Spleen (tissue), 11 donors: ENCODE measurements around the gene FBXO31. TPM values are rescaled to one million over a fixed set of nuclear protein-coding genes. Genes with fewer than 3 reads are reported as not detected.

Experiments
- DNase-seq: peaks from one replicate; pipeline ENCODE4 v3.0.0-alpha.2; 2020
- H3K27ac ChIP-seq, 8 donors: fragments of 200-600 bp; sonication (generic) in 7 of 8; 1 replicate in 4 of 8; 2 replicates in 4 of 8; pipeline versions ENCODE4 v1.5.0 to v1.8.0; 2016 to 2021; ENCODE audit warnings: inconsistent platforms in 4 of 8, mild to moderate bottlenecking in 4 of 8, moderate library complexity in 1 of 8
- H3K27me3 ChIP-seq, 7 donors: fragments of 200-600 bp; sonication (generic) in 6 of 7; replicated peaks in 1 of 7; 1 replicate in 4 of 7; 2 replicates in 3 of 7; pipeline versions ENCODE4 v1.5.0 to v1.8.0; 2016 to 2021; ENCODE audit warnings: inconsistent platforms in 3 of 7, mild to moderate bottlenecking in 1 of 7
- H3K36me3 ChIP-seq, 6 donors: fragments of 200-600 bp; sonication (generic) in 5 of 6; 1 replicate in 4 of 6; 2 replicates in 2 of 6; pipeline versions ENCODE4 v1.5.0 to v1.8.0; 2016 to 2021; ENCODE audit warnings: inconsistent platforms in 2 of 6
- H3K4me1 ChIP-seq, 6 donors: fragments of 200-600 bp; sonication (generic) in 5 of 6; 1 replicate in 3 of 6; 2 replicates in 3 of 6; pipeline versions ENCODE4 v1.5.0 to v1.8.0; 2016 to 2021; ENCODE audit warnings: inconsistent platforms in 3 of 6
- H3K4me3 ChIP-seq, 8 donors: fragments of 200-600 bp; sonication (generic) in 7 of 8; 1 replicate in 4 of 8; 2 replicates in 4 of 8; pipeline versions ENCODE4 v1.5.0 to v1.8.0; 2016 to 2021; ENCODE audit warnings: inconsistent platforms in 4 of 8, mild to moderate bottlenecking in 4 of 8, moderate library complexity in 2 of 8
- H3K9me3 ChIP-seq, 8 donors: fragments of 200-600 bp; sonication (generic) in 7 of 8; 1 replicate in 4 of 8; 2 replicates in 4 of 8; pipeline versions ENCODE4 v1.5.0 to v1.8.0; 2016 to 2021; ENCODE audit warnings: inconsistent platforms in 4 of 8
- CTCF ChIP-seq, 11 experiments: fragments of 200-600 bp in 7 of 11; fragments of 450-650 bp in 4 of 11; sonication (generic) in 4 of 11; IDR thresholded peaks in 8 of 11; conservative IDR thresholded peaks in 3 of 11; 1 replicate in 7 of 11; 2 replicates in 4 of 11; pipeline versions ENCODE4 v1.4.0 to v1.8.0; 2016 to 2021; ENCODE audit warnings: antibody characterized with exemption in 11 of 11, inconsistent platforms in 4 of 11, mild to moderate bottlenecking in 1 of 11
- POLR2A ChIP-seq, 3 donors: fragments of 450-650 bp; IDR thresholded peaks; one replicate each; pipeline ENCODE4 v1.5.1; 2017; ENCODE audit warnings: antibody characterized with exemption in 3 of 3, mild to moderate bottlenecking in 1 of 3
- POLR2AphosphoS5 ChIP-seq, 3 donors: sonication (generic); formaldehyde crosslinking; IDR thresholded peaks; one replicate each; pipeline ENCODE4 v1.5.1; 2017; ENCODE audit warnings: antibody characterized with exemption in 3 of 3
- WGBS, 5 donors: extraction: QIAGEN DNeasy Blood & Tissue Kit in 3 of 5; methylation state at CpG; one replicate each; pipeline versions ENCODE4 v1.1.5 to v1.1.7; 2013 to 2018; 5-methylcytosine and 5-hydroxymethylcytosine counted together
- intact Hi-C: fragments of 100-400 bp; cut with DNase I; formaldehyde crosslinking; loops from one replicate; pipeline ENCODE4 v1.15.0; 2023; ENCODE audit warnings: low total_unique reads
- polyA plus RNA-seq, 3 donors: library from polyadenylated mRNA; stranded (reverse); fragments of 200-250 nt; gene quantifications; one replicate each; pipeline ENCODE4 v1.2.1, GENCODE V29; 2013
- total RNA-seq, 7 donors: library from RNA; depleted of rRNA in 3 of 7; stranded (reverse); fragments of >200 nt in 3 of 7; fragmentation: NEBNext Ultra II Directional in 4 of 7; extraction: Animal tissue kit (Norgen Biotek cat#: 25700) in 4 of 7; gene quantifications; one replicate each; pipeline versions ENCODE4 v1.1.0 to v1.2.1, GENCODE V29; 2016 to 2021
- donor health status: healthy with polysubstance abuse.
- donor health status: DM: no; HTN: no; CAD: no; lungs with moderate emphysema.
- donor health status: DM: no; HTN: no; CAD: no.
- donor health status: Bipolar disorder and iron deficiency.
- donor health status: healthy.
- donor health status: DM: no; HTN: no; CAD: no.
- donor health status: DM: yes; HTN: yes; CAD: no.

FBXO31 gene
- total and polyA plus RNA-seq, 10 donors = 7.9 to 30.6 (median 26.7) TPM

DNA sequence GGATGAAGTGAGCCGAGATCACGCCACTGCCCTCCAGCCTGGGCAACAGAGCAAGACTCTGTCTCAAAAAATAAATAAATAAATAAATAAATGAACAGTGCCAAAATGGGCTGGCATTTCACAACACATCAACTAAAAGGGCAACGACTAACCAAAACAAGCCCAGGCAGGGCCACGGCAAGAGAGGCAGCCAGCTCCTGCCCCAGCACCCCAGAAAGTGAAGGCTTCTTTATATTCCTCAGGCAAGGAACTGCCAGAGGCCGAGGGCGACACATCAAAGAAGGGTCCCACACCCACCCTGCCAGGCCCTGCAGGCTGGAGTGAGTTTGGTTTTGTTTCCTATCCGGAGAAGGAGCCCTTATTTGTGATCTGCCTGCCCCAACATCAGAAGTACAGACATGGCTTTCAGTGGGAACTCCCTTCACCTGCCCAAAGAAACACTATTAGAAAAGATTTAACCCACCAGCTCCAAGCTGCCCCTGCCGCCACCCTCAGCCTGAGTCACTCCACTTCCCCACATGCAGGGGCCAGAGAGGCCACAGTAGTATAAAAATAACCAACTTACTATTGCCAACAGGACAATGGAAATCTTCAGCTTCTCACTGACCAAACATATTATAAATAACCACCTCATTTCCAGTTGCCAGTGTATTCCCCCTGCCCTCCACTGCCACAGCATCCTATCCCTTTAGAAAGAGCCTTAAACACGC is 8.0 kb downstream of the FBXO31 start:
- Histone ChIP-seq H3K9me3 (no peaks in the 10 kb centered on the region), H3K4me1 (peaks cover 2 to 58% (median 19%) of the 10 kb centered on the region in 6 donors), H3K27me3 (no peaks in the 10 kb centered on the region), H3K27ac (no peak overlapping the region), H3K36me3 (peaks cover 0 to 5% (median 0%) of the 10 kb centered on the region in 6 donors), H3K4me3 (no peak overlapping the region)
- TF ChIP-seq CTCF (IDR thresholded peaks at IDR 0.05 in 8 of 11, conservative IDR thresholded peaks at IDR 0.05 in 3 of 11) = no peak
- intact Hi-C loops = no loop called here
- peak; percentile 25 for DNase-seq
- 79 to 90% (median 85%) methylated on average over 9 of the region's 9 CpGs for WGBS, 5 donors

- DNase-seq = peak; percentile 32
- Histone ChIP-seq H3K27me3 (no peaks in the 10 kb centered on the region), H3K4me1 (peaks cover 0 to 58% (median 16%) of the 10 kb centered on the region in 6 donors), H3K9me3 (no peaks in the 10 kb centered on the region), H3K4me3 (no peak overlapping the region), H3K27ac (no peak overlapping the region), H3K36me3 (peaks cover 0 to 5% (median 0%) of the 10 kb centered on the region in 6 donors)
- WGBS, 5 donors = 94 to 97% (median 95%) methylated on average over 13 of the region's 13 CpGs
- intact Hi-C loops = no loop called here
- TF ChIP-seq POLR2AphosphoS5 (IDR thresholded peaks at IDR 0.05) = no peak
Measured at GRCh38 chr16:87374313-87374712, 9.3 kb downstream of the FBXO31 start.

- Histone ChIP-seq H3K27ac (no peak overlapping the region), H3K27me3 (no peaks in the 10 kb centered on the region), H3K9me3 (no peaks in the 10 kb centered on the region), H3K36me3 (peaks cover 0 to 8% (median 0%) of the 10 kb centered on the region in 6 donors), H3K4me1 (peaks cover 0 to 72% (median 31%) of the 10 kb centered on the region in 6 donors), H3K4me3 (no peak overlapping the region)
- DNase-seq = peak; percentile 9
- WGBS, 5 donors = 89 to 96% (median 94%) methylated on average over 4 of the region's 4 CpGs
- intact Hi-C loops = no loop called here
- TF ChIP-seq CTCF (IDR thresholded peaks at IDR 0.05 in 8 of 11, conservative IDR thresholded peaks at IDR 0.05 in 3 of 11) (no peak), POLR2AphosphoS5 (IDR thresholded peaks at IDR 0.05) (no peak), POLR2A (IDR thresholded peaks at IDR 0.05) (no peak)
Measured at GRCh38 chr16:87372305-87372704, 11.3 kb downstream of the FBXO31 start.

DNA sequence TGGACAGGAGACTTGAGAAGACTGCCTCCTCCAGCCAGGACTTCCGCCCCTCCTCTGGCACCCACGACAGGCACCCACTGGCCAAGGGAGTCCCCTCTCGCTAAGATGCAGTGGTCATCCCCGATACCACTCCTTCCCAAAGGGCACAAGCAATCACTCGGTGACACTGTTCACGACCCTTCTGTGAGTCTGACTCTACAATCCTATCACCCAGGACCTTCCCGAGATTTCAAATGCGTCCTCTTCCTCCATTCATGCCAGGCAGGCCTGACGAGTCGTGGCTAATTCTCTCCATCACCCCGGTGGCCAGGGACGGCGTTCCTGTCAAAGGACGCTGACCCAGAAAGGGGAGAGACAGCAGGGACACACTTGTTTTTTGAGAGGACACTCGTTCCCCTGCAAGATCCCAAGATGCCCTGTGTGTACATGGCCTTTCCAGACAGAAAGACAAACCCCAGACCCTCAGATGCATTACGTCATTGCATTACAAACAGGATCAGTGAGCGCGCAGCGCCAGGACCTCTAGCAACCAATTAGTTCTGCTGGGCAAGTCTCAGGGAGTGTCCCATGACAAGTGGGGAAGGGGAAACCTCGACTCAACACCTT is 12.2 kb downstream of the FBXO31 start:
- H3K27ac ChIP-seq = no peak overlapping the region
- no peaks in the 10 kb centered on the region for H3K27me3 ChIP-seq
- intact Hi-C loops = no loop called here
- WGBS, 5 donors = 87 to 91% (median 89%) methylated on average over 20 of the region's 20 CpGs
- peak; percentile 62 for DNase-seq
- H3K4me1 ChIP-seq = peaks cover 0 to 71% (median 31%) of the 10 kb centered on the region in 6 donors
- H3K4me3 ChIP-seq = no peak overlapping the region
- no peak for TF ChIP-seq POLR2A (IDR thresholded peaks at IDR 0.05)
- no peak for TF ChIP-seq CTCF (IDR thresholded peaks at IDR 0.05 in 8 of 11, conservative IDR thresholded peaks at IDR 0.05 in 3 of 11)
- H3K36me3 ChIP-seq = peaks cover 0 to 17% (median 0%) of the 10 kb centered on the region in 6 donors
- no peaks in the 10 kb centered on the region for H3K9me3 ChIP-seq
